IPS-20b (cell line): ENCODE measurements around the gene PRR13.
"Not testable (repeated sequence)": the region's sequence is repeated elsewhere in the genome, so short reads cannot be mapped to it uniquely, and the experiment has no call there.

Experiments used
- H3K27ac ChIP-seq: one replicate; pipeline ENCODE4 v1.5.1; 2013; ENCODE audit warnings: low read length
- H3K27me3 ChIP-seq: 2 replicates; pipeline ENCODE4 v1.6.1; 2013; ENCODE audit warnings: mild to moderate bottlenecking, low read length, inconsistent platforms; ENCODE audit not compliant: insufficient read depth
- H3K36me3 ChIP-seq: 2 replicates; pipeline ENCODE4 v1.6.1; 2013; ENCODE audit warnings: low read depth, mild to moderate bottlenecking, inconsistent platforms, low read length, moderate library complexity; ENCODE audit not compliant: insufficient read depth
- H3K4me1 ChIP-seq: 2 replicates; pipeline ENCODE4 v1.6.1; 2013; ENCODE audit warnings: mild to moderate bottlenecking, control low read depth, inconsistent platforms, low read length, moderate library complexity; ENCODE audit not compliant: insufficient read depth
- H3K4me3 ChIP-seq: 2 replicates; pipeline ENCODE4 v1.5.1; 2013; ENCODE audit warnings: mild to moderate bottlenecking, low read length, inconsistent platforms
- H3K9ac ChIP-seq: 2 replicates; pipeline ENCODE4 v1.6.1; 2013; ENCODE audit warnings: low read depth, mild to moderate bottlenecking, inconsistent platforms, low read length, moderate library complexity
- H3K9me3 ChIP-seq: 2 replicates; pipeline ENCODE4 v1.6.1; 2013; ENCODE audit warnings: mild to moderate bottlenecking, low read depth, low read length, inconsistent platforms; ENCODE audit not compliant: insufficient read depth

PRR13 gene, protein sequence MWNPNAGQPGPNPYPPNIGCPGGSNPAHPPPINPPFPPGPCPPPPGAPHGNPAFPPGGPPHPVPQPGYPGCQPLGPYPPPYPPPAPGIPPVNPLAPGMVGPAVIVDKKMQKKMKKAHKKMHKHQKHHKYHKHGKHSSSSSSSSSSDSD

DNA sequence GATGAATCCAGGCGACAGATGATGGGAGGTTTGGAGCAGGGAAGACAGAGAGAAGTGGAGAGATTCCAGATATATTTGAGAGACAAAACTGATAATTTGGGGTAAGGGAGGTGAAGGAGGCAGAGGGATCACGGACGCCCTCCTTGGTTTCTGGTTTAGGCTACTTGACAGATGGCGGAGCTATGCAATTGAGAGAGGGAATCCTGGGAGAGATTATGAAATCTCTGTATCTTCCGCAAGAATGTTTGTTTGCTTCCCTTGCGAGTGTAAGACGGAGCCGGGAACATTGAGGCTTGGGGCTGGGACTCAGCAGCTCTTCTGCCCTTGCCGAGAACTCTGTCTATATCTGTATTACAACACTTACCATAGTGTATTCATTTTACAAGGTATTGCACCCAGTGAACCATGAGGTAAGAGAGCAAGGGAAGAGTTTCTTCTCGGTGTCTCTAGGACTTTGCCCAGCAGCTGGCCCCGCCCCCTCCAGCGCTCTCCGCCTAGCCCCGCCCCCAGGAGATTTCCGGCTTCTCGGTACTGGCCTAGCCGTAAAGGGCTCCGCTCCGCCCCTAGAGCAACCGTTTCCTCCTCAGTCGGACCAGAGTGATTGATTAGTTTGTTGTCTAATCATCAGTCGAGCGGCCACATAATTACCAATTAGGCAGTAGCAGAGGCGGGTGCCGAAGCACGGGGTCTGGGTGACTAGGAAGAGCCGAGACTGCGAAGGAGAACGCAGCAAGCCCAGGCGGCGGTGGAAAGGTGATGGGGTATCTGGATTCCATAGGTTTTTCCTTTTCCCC lies at the start of gene PRR13:
Gene PRR13 (plus strand): TSS at position 695 of the 794 bp plus-strand sequence. CDS start 981 bp downstream, outside the sequence.
- Histone ChIP-seq H3K27me3 (no peaks in the 10 kb centered on the region), H3K9me3 (no peaks in the 10 kb centered on the region), H3K27ac (peak within 1 kb of the TSS; percentile 89), H3K4me3 (peak within 1 kb of the TSS; percentile 86), H3K9ac (peak within 1 kb of the TSS; percentile 88), H3K4me1 (0 out of 2 replicates have a peak, but pooled peaks cover 8% of the 10 kb centered on the region), H3K36me3 (peaks cover 22% of the 10 kb centered on the region)

DNA sequence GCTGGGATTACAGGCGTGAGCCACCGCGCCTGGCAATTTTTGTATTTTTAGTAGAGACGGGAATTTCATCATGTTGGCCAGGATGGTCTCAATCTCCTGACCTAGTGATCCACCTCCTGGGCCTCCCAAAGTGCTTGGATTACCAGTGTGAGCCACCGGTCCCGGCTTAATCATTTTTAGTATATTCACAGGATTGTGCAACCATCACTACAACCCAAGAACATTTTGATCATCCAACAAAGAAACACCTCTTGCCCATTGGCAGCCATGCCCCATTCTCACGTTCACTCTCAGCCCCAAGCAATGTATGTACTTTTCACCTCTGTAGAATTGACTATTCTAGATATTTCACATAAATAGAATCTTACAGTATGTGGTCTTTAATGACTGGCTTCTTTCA lies 41.6 kb upstream of the PRR13 start:
- no peaks in the 10 kb centered on the region for H3K9me3 ChIP-seq
- H3K4me3 ChIP-seq, result no peak overlapping the region
- peaks cover 6% of the 10 kb centered on the region for H3K36me3 ChIP-seq
- H3K9ac ChIP-seq, result no peak overlapping the region
- H3K4me1 ChIP-seq, result no peaks in the 10 kb centered on the region
- H3K27me3 ChIP-seq, result no peaks in the 10 kb centered on the region
- H3K27ac ChIP-seq, result no peak overlapping the region

DNA sequence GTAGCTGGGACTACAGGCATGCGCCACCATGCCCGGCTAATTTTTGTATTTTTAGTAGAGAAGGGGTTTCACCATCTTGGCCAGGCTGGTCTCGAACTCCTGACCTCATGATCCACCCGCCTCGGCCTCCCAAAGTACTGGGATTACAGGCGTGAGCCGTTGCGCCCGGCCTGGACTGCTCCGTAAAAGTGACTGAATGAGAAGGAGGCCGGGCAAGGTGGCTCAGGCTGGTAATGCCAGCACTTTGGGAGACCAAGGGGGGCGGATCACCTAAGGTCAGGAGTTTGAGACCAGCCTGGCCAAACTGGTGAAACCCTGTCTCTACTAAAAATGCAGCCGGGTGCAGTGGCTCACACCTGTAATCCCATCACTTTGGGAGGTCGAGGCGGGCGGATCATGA lies 39.2 kb upstream of the PRR13 start:
- H3K36me3 ChIP-seq, result peaks cover 19% of the 10 kb centered on the region
- not testable (repeated sequence) for H3K27me3 ChIP-seq, H3K9ac ChIP-seq, H3K27ac ChIP-seq, H3K4me3 ChIP-seq, H3K9me3 ChIP-seq, H3K4me1 ChIP-seq

DNA sequence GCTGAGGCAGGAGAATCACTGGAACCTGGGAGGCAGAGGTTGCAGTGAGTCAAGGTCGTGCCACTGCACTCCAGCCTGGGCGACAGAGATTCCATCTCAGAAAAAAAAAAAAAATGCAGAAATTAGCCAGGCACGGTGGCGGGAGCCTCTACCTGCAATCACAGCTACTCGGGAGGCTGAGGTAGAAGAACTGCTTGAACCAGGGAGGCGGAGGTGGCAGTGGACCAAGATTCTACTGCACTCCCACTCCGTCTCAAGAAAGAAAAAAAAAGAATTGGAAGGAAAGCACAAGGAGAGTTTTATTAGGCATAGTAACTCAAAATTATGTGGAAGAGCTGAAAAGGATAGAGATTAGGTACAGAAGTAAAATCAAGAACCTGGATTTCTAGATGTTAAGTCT lies 38.7 kb upstream of the PRR13 start:
- Histone ChIP-seq H3K27ac (no peak overlapping the region), H3K9me3 (no peaks in the 10 kb centered on the region), H3K36me3 (peaks cover 19% of the 10 kb centered on the region), H3K9ac (no peak overlapping the region), H3K27me3 (no peaks in the 10 kb centered on the region), H3K4me1 (no peaks in the 10 kb centered on the region), H3K4me3 (no peak overlapping the region)

DNA sequence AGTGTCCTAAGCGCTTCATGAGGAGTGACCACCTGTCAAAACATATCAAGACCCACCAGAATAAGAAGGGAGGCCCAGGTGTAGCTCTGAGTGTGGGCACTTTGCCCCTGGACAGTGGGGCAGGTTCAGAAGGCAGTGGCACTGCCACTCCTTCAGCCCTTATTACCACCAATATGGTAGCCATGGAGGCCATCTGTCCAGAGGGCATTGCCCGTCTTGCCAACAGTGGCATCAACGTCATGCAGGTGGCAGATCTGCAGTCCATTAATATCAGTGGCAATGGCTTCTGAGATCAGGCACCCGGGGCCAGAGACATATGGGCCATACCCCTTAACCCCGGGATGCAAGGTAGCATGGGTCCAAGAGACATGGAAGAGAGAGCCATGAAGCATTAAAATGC lies 30.6 kb upstream of the PRR13 start:
- Histone ChIP-seq H3K27ac (no peak overlapping the region), H3K4me1 (peaks cover 9% of the 10 kb centered on the region), H3K27me3 (no peaks in the 10 kb centered on the region), H3K9me3 (no peaks in the 10 kb centered on the region), H3K4me3 (no peak overlapping the region), H3K9ac (no peak overlapping the region), H3K36me3 (peaks cover 69% of the 10 kb centered on the region)

DNA sequence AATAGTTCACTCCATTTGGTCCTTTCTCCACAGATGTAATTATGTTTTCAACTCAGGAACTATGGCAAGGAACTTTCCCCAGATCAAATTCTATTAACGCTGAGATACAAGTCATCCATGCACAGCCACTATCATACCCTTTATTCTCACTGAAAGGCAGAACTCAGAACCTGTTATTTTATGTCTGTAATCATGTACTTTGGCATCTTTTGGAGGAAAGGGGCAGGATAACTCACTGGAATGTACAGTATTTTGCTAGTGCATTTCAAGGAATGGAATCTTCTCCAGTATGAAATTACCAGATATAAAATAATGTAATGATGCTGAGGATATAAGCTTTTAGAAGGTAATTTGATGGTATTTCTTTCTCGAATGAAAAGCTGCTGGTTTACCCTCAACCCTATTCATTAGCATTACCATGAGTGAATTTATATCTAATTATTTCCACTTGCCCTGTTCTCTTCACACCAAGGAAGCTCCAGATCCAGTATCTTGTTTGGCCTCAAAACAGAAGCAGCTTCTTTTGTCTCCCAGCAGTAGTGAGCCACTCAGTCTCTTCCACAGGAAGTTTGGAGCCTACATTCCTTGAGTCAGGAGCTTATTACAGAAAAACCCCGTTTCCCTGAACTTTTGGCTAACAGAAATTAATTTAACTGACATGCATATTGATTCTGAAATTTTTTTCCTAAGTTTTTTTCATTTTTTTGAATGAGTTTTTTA lies 27.9 kb upstream of the PRR13 start:
- Histone ChIP-seq H3K9me3 (no peaks in the 10 kb centered on the region), H3K4me3 (no peak overlapping the region), H3K36me3 (peaks cover 55% of the 10 kb centered on the region), H3K4me1 (peaks cover 13% of the 10 kb centered on the region), H3K27ac (no peak overlapping the region), H3K27me3 (no peaks in the 10 kb centered on the region), H3K9ac (no peak overlapping the region)

DNA sequence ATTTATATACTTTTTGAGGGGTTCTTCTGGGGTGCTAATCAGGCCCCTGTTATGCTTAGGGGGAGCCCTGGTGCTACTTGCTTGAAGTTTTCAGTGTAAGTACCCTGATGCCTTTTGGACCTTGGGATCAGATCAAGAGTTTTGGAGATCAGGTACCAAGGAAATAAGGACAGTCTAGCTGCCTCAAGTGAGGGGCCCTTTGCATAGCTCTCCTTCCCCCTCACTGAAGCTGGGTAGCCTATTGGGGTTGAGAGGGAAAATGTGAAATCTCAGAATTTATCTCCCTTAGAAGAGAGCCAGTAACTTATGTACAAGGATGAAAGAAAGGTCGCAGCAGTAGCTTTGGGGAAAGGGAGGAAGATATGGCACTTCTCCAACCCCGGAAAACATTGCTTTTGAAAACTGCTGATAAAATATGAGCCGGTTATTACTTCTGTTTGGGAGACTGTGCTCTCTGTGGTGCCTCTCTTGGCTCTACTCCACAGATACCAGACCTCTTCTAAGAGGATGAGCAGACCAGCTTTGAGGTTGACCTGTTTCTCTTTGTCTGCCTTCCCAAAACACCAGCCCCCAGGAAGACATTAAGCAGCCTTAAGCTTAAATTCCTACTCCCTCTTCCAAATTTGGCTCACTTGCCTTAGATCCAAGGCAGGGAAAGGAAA lies 26.6 kb upstream of the PRR13 start:
- peaks cover 13% of the 10 kb centered on the region for H3K4me1 ChIP-seq
- peaks cover 42% of the 10 kb centered on the region for H3K36me3 ChIP-seq
- no peak overlapping the region for H3K27ac ChIP-seq
- H3K9ac ChIP-seq, result no peak overlapping the region
- H3K27me3 ChIP-seq, result no peaks in the 10 kb centered on the region
- H3K9me3 ChIP-seq, result no peaks in the 10 kb centered on the region
- no peak overlapping the region for H3K4me3 ChIP-seq

DNA sequence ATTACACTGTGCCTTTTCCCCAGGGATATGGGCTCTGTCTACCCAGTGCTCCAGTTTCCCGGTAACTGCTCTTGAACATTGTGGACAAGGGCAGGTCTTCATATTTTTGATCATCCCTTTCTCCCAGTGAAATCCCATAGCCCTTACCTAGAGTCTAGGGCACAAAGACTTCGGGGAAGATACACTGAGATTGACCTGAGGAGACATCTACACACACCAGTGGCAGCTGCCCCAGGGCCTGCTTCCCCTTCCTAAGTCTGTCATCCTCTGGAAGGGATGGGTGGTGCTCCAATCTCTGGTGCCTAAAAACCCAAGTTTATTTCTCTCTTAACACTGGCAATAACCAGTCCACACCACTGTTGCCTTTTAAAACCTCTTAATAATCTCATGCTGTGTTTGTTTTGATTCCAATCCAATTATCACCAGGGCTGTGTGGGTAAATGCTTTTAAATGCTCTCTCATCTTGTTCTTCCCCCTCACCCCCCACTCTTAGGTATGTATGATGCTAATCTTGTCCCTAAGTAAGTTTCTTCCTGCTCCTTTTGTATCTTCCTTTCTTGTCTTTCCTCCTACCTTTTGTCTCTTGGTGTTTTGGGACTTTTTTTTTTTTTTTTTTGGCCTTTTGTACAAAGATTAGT lies 25.7 kb upstream of the PRR13 start:
- H3K4me3 ChIP-seq, H3K27me3 ChIP-seq, H3K27ac ChIP-seq, H3K9ac ChIP-seq, H3K9me3 ChIP-seq: not testable (repeated sequence)
- Histone ChIP-seq H3K4me1 (peaks cover 17% of the 10 kb centered on the region), H3K36me3 (peaks cover 32% of the 10 kb centered on the region)

DNA sequence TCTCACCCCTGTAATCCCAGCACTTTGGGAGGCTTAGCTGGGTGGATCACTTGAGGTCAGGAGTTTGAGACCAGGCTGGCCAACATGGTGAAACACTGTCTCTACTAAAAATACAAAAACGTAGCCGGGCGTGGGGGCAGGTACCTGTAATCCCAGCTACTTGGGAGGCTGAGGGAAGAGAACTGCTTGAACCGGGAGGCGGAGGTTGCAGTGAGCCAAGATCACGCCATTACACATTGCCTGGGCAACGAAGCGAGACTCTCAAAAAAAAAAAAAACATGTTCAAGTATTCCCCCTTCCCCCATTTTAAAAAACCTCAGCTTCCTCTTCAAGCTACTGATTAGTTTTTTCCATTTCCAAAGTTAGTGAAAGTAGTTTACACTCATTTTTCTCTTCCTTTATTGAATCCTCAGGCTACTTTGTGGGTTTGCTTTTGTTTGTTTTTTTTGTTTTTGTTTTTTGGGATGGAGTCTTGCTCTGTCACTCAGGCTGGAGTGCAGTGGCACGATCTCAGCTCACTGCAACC lies 24.2 kb upstream of the PRR13 start:
- not testable (repeated sequence) for H3K9ac ChIP-seq, H3K27ac ChIP-seq, H3K9me3 ChIP-seq, H3K4me3 ChIP-seq, H3K27me3 ChIP-seq
- H3K36me3 ChIP-seq, result peaks cover 18% of the 10 kb centered on the region
- H3K4me1 ChIP-seq, result peaks cover 17% of the 10 kb centered on the region

DNA sequence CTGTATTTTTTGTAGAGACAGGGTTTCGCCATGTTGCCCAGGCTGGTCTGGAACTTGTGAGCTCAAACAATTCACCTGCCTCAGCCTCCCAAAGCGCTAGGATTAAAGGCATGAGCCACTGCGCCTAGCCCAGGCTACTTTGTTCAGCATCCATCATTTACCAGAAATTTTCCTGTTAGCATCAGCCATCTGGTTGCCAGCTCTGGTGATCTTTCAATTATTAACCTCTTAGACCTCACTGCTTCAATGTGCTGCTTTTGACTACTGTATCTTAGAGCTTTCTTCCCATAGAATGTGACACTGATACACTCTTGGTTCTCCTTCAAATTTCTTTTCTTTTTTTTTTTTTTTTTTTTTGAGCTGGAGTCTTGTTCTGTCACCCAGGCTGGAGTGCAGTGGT lies 23.3 kb upstream of the PRR13 start:
- H3K27ac ChIP-seq, result no peak overlapping the region
- no peaks in the 10 kb centered on the region for H3K27me3 ChIP-seq
- H3K4me1 ChIP-seq, result peaks cover 17% of the 10 kb centered on the region
- H3K4me3 ChIP-seq, result no peak overlapping the region
- peaks cover 10% of the 10 kb centered on the region for H3K36me3 ChIP-seq
- H3K9ac ChIP-seq, result no peak overlapping the region
- no peaks in the 10 kb centered on the region for H3K9me3 ChIP-seq

DNA sequence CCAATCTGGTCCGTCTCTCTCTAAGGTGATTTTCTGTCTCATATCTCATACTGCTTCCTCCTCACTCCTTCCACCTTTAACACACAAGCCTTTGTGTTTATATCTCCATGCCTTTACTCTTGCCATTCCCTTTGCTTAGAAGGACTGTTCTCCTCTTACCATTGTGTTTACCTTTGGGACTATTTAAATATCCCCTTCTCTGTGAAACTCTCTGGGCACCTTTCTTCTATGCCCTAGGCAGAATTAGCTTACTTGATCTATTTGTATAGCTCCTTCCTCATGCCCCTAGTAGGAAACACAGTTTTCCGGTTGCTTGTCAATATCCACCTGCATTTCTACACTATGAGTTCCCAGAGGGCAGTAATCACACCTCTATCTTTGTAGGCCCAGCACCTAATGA lies 21.8 kb upstream of the PRR13 start:
- Histone ChIP-seq H3K27me3 (no peaks in the 10 kb centered on the region), H3K9ac (no peak overlapping the region), H3K4me1 (peaks cover 17% of the 10 kb centered on the region), H3K27ac (no peak overlapping the region), H3K36me3 (no peaks in the 10 kb centered on the region), H3K4me3 (no peak overlapping the region), H3K9me3 (no peaks in the 10 kb centered on the region)
